HuH-7.5 (cell line): ENCODE results near the gene SLBP.
A peak's percentile ranks its signal among the peaks of the same experiment; 100 is the strongest.
"Not testable (repeated sequence)": the region's sequence is repeated elsewhere in the genome, so short reads cannot be mapped to it uniquely, and the experiment has no call there.

Source experiments
- DNase-seq: peaks from one replicate; pipeline ENCODE4 v3.0.0; 2011; ENCODE audit warnings: low spot score

Gene SLBP

GRCh38 chr4:1708581-1708980, 3.5 kb downstream of the SLBP start:
- DNase-seq: no peak

- DNase-seq: no peak
Observed at GRCh38 chr4:1706358-1706757, 5.8 kb downstream of the SLBP start.

- no peak for DNase-seq
Observed at GRCh38 chr4:1705732-1706131, 6.4 kb downstream of the SLBP start.

GRCh38 chr4:1703867-1704266, 8.3 kb downstream of the SLBP start:
- no peak for DNase-seq

- DNase-seq: not testable (repeated sequence)
Observed at GRCh38 chr4:1701671-1702070, 10.4 kb downstream of the SLBP start.

GRCh38 chr4:1695913-1696312, 16.2 kb downstream of the SLBP start:
- no peak for DNase-seq

GRCh38 chr4:1693131-1693896, 18.8 kb downstream of the SLBP start:
- peak; percentile 65 for DNase-seq

- no peak for DNase-seq
Observed at GRCh38 chr4:1691737-1692373, 20.3 kb downstream of the SLBP start.

- no peak for DNase-seq
Observed at GRCh38 chr4:1690698-1691097, 21.4 kb downstream of the SLBP start.

- DNase-seq: no peak
Observed at GRCh38 chr4:1686440-1687036, 25.6 kb downstream of the SLBP start.

GRCh38 chr4:1685235-1686150, 26.6 kb downstream of the SLBP start:
- no peak for DNase-seq

- no peak for DNase-seq
Observed at GRCh38 chr4:1684506-1685234, 27.4 kb downstream of the SLBP start.

GRCh38 chr4:1683736-1684505, 28.2 kb downstream of the SLBP start, which contains the start of gene FAM53A:
FAM53A (minus strand) TSS chr4:1684313; CDS start chr4:1668741, 15,572 bp downstream.
- DNase-seq: peak; percentile 88

- DNase-seq: no peak
Observed at GRCh38 chr4:1683261-1683735, 28.8 kb downstream of the SLBP start.

- no peak for DNase-seq
Observed at GRCh38 chr4:1682860-1683259, 29.3 kb downstream of the SLBP start.

- DNase-seq: no peak
Observed at GRCh38 chr4:1678244-1678643, 33.9 kb downstream of the SLBP start.

- DNase-seq: no peak
Observed at GRCh38 chr4:1676605-1677525, 35.3 kb downstream of the SLBP start.

GRCh38 chr4:1675802-1676137, 36.3 kb downstream of the SLBP start:
- no peak for DNase-seq

- DNase-seq: no peak
Observed at GRCh38 chr4:1675136-1675801, 36.9 kb downstream of the SLBP start.
